SK-N-SH (cell line): Measurements from ENCODE around the gene SCARB2. TPM values are rescaled to one million over a fixed set of nuclear protein-coding genes. Genes with fewer than 3 reads are reported as not detected.

Experiments
- CTCF ChIA-PET: fragments of 300-600, 350-600 bp; formaldehyde crosslinking; extraction: SDS; loops from one replicate; lab custom pipeline; 2021; lab: Yijun Ruan, JAX
- POLR2A ChIA-PET: fragments of 350-600 bp; sonication (Branson Sonifier 250); formaldehyde crosslinking; extraction: SDS; loops from one replicate; lab custom pipeline; 2020; ENCODE audit warnings: antibody characterized with exemption, inconsistent platforms; lab: Yijun Ruan, JAX
- DNase-seq: peaks from one replicate; pipeline ENCODE4 v3.0.0; 2012
- H2AFZ ChIP-seq: fragments of 200-600 bp; sonication (generic); 2 replicates; pipeline ENCODE4 v1.8.1; 2016; ENCODE audit warnings: antibody characterized with exemption, mild to moderate bottlenecking, low read depth
- H3F3A ChIP-seq: fragments of 200-600 bp; sonication (generic); replicated peaks from 2 replicates; pipeline ENCODE3; 2016; ENCODE audit warnings: antibody characterized with exemption, mild to moderate bottlenecking; ENCODE audit not compliant: insufficient read depth
- H3K27ac ChIP-seq, 2 experiments: fragments of 200-500 bp in 1 of 2; fragments of 200-600 bp in 1 of 2; sonication (Bioruptor generic) in 1 of 2; sonication (generic), shearing (Covaris generic) in 1 of 2; 2 replicates each; pipeline versions ENCODE4 v1.5.1 to v1.6.1; 2014 to 2016; ENCODE audit warnings: low read depth in 2 of 2, inconsistent platforms in 1 of 2, low read length in 1 of 2, mild to moderate bottlenecking in 1 of 2, mixed read lengths in 1 of 2
- H3K27me3 ChIP-seq: fragments of 200-600 bp; sonication (generic), shearing (Covaris generic); 2 replicates; pipeline ENCODE4 v1.6.1; 2016; ENCODE audit warnings: mixed run types; ENCODE audit not compliant: insufficient read depth
- H3K36me3 ChIP-seq, 2 experiments: fragments of 200-500 bp in 1 of 2; fragments of 200-600 bp in 1 of 2; sonication (Bioruptor generic) in 1 of 2; sonication (generic) in 1 of 2; replicated peaks in 1 of 2; 2 replicates each; pipeline versions ENCODE3 to v1.5.1; 2014 to 2016; ENCODE audit warnings: low read length in 1 of 2, mild to moderate bottlenecking in 1 of 2; ENCODE audit not compliant: insufficient read depth in 2 of 2, control insufficient read depth in 1 of 2
- H3K4me1 ChIP-seq, 2 experiments: fragments of 200-500 bp in 1 of 2; fragments of 200-600 bp in 1 of 2; sonication (Bioruptor generic) in 1 of 2; sonication (generic), shearing (Covaris generic) in 1 of 2; 2 replicates each; pipeline versions ENCODE4 v1.5.1 to v1.6.1; 2014 to 2016; ENCODE audit warnings: low read depth in 1 of 2, low read length in 1 of 2, mixed run types in 1 of 2; ENCODE audit not compliant: insufficient read depth in 2 of 2, control insufficient read depth in 1 of 2
- H3K4me2 ChIP-seq: fragments of 200-600 bp; sonication (generic), shearing (Covaris generic); 2 replicates; pipeline ENCODE4 v1.6.1; 2017; ENCODE audit warnings: mixed run types
- H3K4me3 ChIP-seq, 2 experiments: fragments of 200-500 bp in 1 of 2; fragments of 200-600 bp in 1 of 2; sonication (Bioruptor generic) in 1 of 2; sonication (generic), shearing (Covaris generic) in 1 of 2; 2 replicates each; pipeline versions ENCODE4 v1.5.1 to v1.8.1; 2014 to 2016; ENCODE audit warnings: low read depth in 2 of 2, inconsistent platforms in 1 of 2, low read length in 1 of 2, mild to moderate bottlenecking in 1 of 2, mixed read lengths in 1 of 2, moderate library complexity in 1 of 2
- H3K79me2 ChIP-seq: fragments of 200-600 bp; sonication (generic); 2 replicates; pipeline ENCODE4 v1.8.1; 2017; ENCODE audit warnings: mild to moderate bottlenecking; ENCODE audit not compliant: insufficient read depth
- H3K9ac ChIP-seq: fragments of 200-600 bp; sonication (generic); 2 replicates; pipeline ENCODE4 v1.6.1; 2017; ENCODE audit warnings: mixed run types
- H3K9me2 ChIP-seq: fragments of 200-600 bp; sonication (generic); 2 replicates; pipeline ENCODE4 v1.6.1; 2017; ENCODE audit warnings: mixed run types
- H3K9me3 ChIP-seq: fragments of 200-600 bp; sonication (generic); 2 replicates; pipeline ENCODE4 v1.6.1; 2017; ENCODE audit warnings: mixed run types, mild to moderate bottlenecking, moderate library complexity
- H4K20me1 ChIP-seq: fragments of 200-600 bp; sonication (generic); 2 replicates; pipeline ENCODE4 v1.6.1; 2017; ENCODE audit warnings: mild to moderate bottlenecking, mixed run types; ENCODE audit not compliant: insufficient read depth
- CHD2 ChIP-seq: fragments of 150-350 bp; IDR thresholded peaks from 2 replicates; pipeline ENCODE4 v1.6.1; 2018; ENCODE audit warnings: low read length; ENCODE audit not compliant: partially characterized antibody
- EP300 ChIP-seq, 2 experiments: IDR thresholded peaks; 2 replicates each; pipeline versions ENCODE4 v1.4.0 to v1.6.1; 2012; ENCODE audit warnings: borderline replicate concordance in 1 of 2, low read depth in 1 of 2, low read length in 1 of 2
- EZH2phosphoT487 ChIP-seq: fragments of 200-600 bp; sonication (generic); IDR thresholded peaks from 2 replicates; pipeline ENCODE4 v1.6.1; 2017; ENCODE audit warnings: low read depth, mixed run types, mild to moderate bottlenecking, antibody characterized with exemption, moderate library complexity, borderline replicate concordance
- FOSL2 ChIP-seq: IDR thresholded peaks from 2 replicates; pipeline ENCODE4 v1.4.0; 2012; ENCODE audit warnings: low read depth, mild to moderate bottlenecking, moderate library complexity, borderline replicate concordance
- FOXJ3 ChIP-seq: sonication (generic); formaldehyde crosslinking; IDR thresholded peaks from 2 replicates; pipeline ENCODE4 v1.5.1; 2020; ENCODE audit warnings: mild to moderate bottlenecking, missing genetic modification reagents
- FOXM1 ChIP-seq: IDR thresholded peaks from 2 replicates; pipeline ENCODE4 v1.4.0; 2012; ENCODE audit warnings: low read depth, mild to moderate bottlenecking
- GATA2 ChIP-seq: sonication (generic); formaldehyde crosslinking; IDR thresholded peaks from 2 replicates; pipeline ENCODE4 v1.5.0; 2020; ENCODE audit warnings: mild to moderate bottlenecking, missing genetic modification reagents
- JUND ChIP-seq: IDR thresholded peaks from 2 replicates; pipeline ENCODE4 v1.4.0; 2012
- MEF2A ChIP-seq: IDR thresholded peaks from 2 replicates; pipeline ENCODE4 v1.4.0; 2012; ENCODE audit warnings: low read depth, borderline replicate concordance
- MXI1 ChIP-seq: IDR thresholded peaks from 2 replicates; pipeline ENCODE4 v1.6.1; 2012; ENCODE audit warnings: mild to moderate bottlenecking, low read depth, low read length, improper control_type of control experiment
- NFIC ChIP-seq: IDR thresholded peaks from 2 replicates; pipeline ENCODE4 v1.4.0; 2012; ENCODE audit warnings: borderline replicate concordance
- NRF1 ChIP-seq: IDR thresholded peaks from 2 replicates; pipeline ENCODE4 v1.6.1; 2012; ENCODE audit warnings: low read depth, mild to moderate bottlenecking, low read length
- PBX3 ChIP-seq: IDR thresholded peaks from 2 replicates; pipeline ENCODE4; 2012
- RAD21 ChIP-seq: IDR thresholded peaks from 2 replicates; pipeline ENCODE4 v1.6.1; 2012; ENCODE audit warnings: mild to moderate bottlenecking, low read length
- RCOR1 ChIP-seq: fragments of 150-350 bp; IDR thresholded peaks from 2 replicates; pipeline ENCODE4 v1.6.1; 2017; ENCODE audit warnings: antibody characterized with exemption, low read length
- RFX5 ChIP-seq: IDR thresholded peaks from 2 replicates; pipeline ENCODE4 v1.6.1; 2012; ENCODE audit warnings: mild to moderate bottlenecking, improper control_type of control experiment, low read length
- RXRA ChIP-seq: IDR thresholded peaks from 2 replicates; pipeline ENCODE4 v1.4.0; 2012; ENCODE audit warnings: low read depth, mild to moderate bottlenecking, borderline replicate concordance
- SMC3 ChIP-seq: IDR thresholded peaks from 2 replicates; pipeline ENCODE4 v1.6.1; 2012; ENCODE audit warnings: low read depth, low read length, improper control_type of control experiment
- TAF1 ChIP-seq: IDR thresholded peaks from 2 replicates; pipeline ENCODE4 v1.6.1; 2012; ENCODE audit warnings: low read depth, mild to moderate bottlenecking, low read length, moderate library complexity, borderline replicate concordance
- TEAD4 ChIP-seq: IDR thresholded peaks from 2 replicates; pipeline ENCODE4 v1.4.0; 2012; ENCODE audit warnings: mild to moderate bottlenecking, borderline replicate concordance; ENCODE audit not compliant: insufficient read depth
- USF2 ChIP-seq: fragments of 150-350 bp; IDR thresholded peaks from 2 replicates; pipeline ENCODE4 v1.6.1; 2017; ENCODE audit warnings: antibody characterized with exemption, low read length, low read depth, borderline replicate concordance
- YY1 ChIP-seq: IDR thresholded peaks from 2 replicates; pipeline ENCODE4 v1.4.0; 2012; ENCODE audit warnings: low read depth, mild to moderate bottlenecking
- WGBS: methylation state at CpG from one replicate; pipeline ENCODE4 v1.1.6; 2017; ENCODE audit warnings: low lambda C conversion rate; 5-methylcytosine and 5-hydroxymethylcytosine counted together
- polyA plus RNA-seq, 3 experiments: library from polyadenylated mRNA; depleted of rRNA; stranded (reverse); fragments of >200 nt; gene quantifications; 2 replicates each; pipeline ENCODE4 v1.2.3, GENCODE V29; 2012
- TF ChIP-seq, protein P1 (sequence below): IDR thresholded peaks from 2 replicates; pipeline ENCODE4 v1.4.0; 2012; ENCODE audit warnings: low read depth
- TF ChIP-seq, protein P2 (sequence below): IDR thresholded peaks from 2 replicates; pipeline ENCODE4 v1.4.0; 2012; ENCODE audit warnings: low read depth, borderline replicate concordance

The SCARB2 gene
- polyA plus RNA-seq, 1 of the 3 experiments (the other 2 are of a cell fraction), result 82.6 TPM

DNA sequence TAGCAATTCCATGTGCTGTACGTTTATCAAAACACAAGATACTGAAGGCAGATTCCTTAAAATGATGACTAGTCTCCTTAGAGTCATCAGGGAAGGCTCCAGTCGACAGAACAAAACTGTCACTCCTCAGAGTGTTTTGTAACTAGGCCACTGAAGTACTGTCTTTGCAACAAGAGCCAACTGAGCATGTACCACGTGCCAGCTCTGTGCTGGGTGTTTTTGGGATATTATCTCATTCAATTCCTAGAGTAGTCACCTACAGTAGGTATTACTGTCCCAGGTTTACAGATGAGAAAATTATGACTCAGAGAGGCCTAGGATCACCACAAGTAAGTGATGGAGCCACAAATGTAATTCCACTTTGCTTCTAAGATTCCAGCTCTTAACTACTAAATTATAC lies 47.1 kb downstream of the SCARB2 start:
- no peaks in the 10 kb centered on the region for H3K79me2 ChIP-seq
- CTCF ChIA-PET, result interaction anchor here (1.1 to 1.3 kb wide), 2 partner anchors 13 to 171 kb away, joined by 4 to 5 read pairs; no protein-coding TSS in a partner anchor
- H3K4me1 ChIP-seq, result no peaks in the 10 kb centered on the region
- POLR2A ChIA-PET, result no interaction called here
- H3K36me3 ChIP-seq, result peaks cover 80% of the 10 kb centered on the region in 2 experiments
- no peak overlapping the region for H3K9ac ChIP-seq
- DNase-seq, result no peak
- 94% methylated on average over 3 of the region's 3 CpGs for WGBS
- no peak overlapping the region for H3K4me3 ChIP-seq
- H2AFZ ChIP-seq, result no peak overlapping the region
- no peaks in the 10 kb centered on the region for H3K9me2 ChIP-seq
- no peaks in the 10 kb centered on the region for H3F3A ChIP-seq
- no peaks in the 10 kb centered on the region for H4K20me1 ChIP-seq
- H3K27ac ChIP-seq, result no peak overlapping the region
- H3K4me2 ChIP-seq, result no peak overlapping the region
- H3K9me3 ChIP-seq, result no peaks in the 10 kb centered on the region
- TF ChIP-seq TAF1 (no peak), RXRA (no peak), FOXJ3 (CRISPR knock-in tag) (no peak), YY1 (no peak), PBX3 (no peak), NRF1 (no peak), MXI1 (no peak), EZH2phosphoT487 (no peak), MEF2A (no peak), NFIC (no peak), USF2 (no peak), TEAD4 (no peak), JUND (no peak), RCOR1 (no peak), FOSL2 (no peak), RAD21 (no peak)
- no peaks in the 10 kb centered on the region for H3K27me3 ChIP-seq

GRCh38 chr4:76160355-76160754 lies 53.3 kb downstream of the SCARB2 start:
- no peak for TF ChIP-seq FOXM1
- no peak for TF ChIP-seq CHD2
- no peak for TF ChIP-seq RFX5
- TF ChIP-seq SMC3, result no peak
- no peak for TF ChIP-seq PBX3
- no peak for TF ChIP-seq EP300 (IDR thresholded peaks at IDR 0.05; ENCODE audit: borderline replicate concordance in 1 of 2, low read depth in 1 of 2, low read length in 1 of 2)
- no peak for TF ChIP-seq RXRA
- no peak for TF ChIP-seq GATA2 (CRISPR knock-in tag)
- TF ChIP-seq, protein P1, sequence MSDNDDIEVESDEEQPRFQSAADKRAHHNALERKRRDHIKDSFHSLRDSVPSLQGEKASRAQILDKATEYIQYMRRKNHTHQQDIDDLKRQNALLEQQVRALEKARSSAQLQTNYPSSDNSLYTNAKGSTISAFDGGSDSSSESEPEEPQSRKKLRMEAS, result no peak
- TF ChIP-seq, protein P2, sequence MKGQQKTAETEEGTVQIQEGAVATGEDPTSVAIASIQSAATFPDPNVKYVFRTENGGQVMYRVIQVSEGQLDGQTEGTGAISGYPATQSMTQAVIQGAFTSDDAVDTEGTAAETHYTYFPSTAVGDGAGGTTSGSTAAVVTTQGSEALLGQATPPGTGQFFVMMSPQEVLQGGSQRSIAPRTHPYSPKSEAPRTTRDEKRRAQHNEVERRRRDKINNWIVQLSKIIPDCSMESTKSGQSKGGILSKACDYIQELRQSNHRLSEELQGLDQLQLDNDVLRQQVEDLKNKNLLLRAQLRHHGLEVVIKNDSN, result no peak
- no peak for TF ChIP-seq TEAD4
- TF ChIP-seq FOSL2, result no peak
- H3K79me2 ChIP-seq, result no peaks in the 10 kb centered on the region
- no peaks in the 10 kb centered on the region for H3K27me3 ChIP-seq
- H3K27ac ChIP-seq, result no peak overlapping the region
- H3K9ac ChIP-seq, result no peak overlapping the region
- no peaks in the 10 kb centered on the region for H4K20me1 ChIP-seq
- no peak overlapping the region for H3K4me3 ChIP-seq
- H3K9me3 ChIP-seq, result no peaks in the 10 kb centered on the region
- H3K9me2 ChIP-seq, result no peaks in the 10 kb centered on the region
- no peak overlapping the region for H2AFZ ChIP-seq
- WGBS, result 88% methylated on average over 2 of the region's 2 CpGs
- CTCF ChIA-PET, result interaction anchor here (1.8 kb wide), 1 partner anchor 19 kb away, joined by 7 read pairs; no protein-coding TSS in a partner anchor
- H3K4me1 ChIP-seq, result no peaks in the 10 kb centered on the region
- no peaks in the 10 kb centered on the region for H3F3A ChIP-seq
- no peak overlapping the region for H3K4me2 ChIP-seq
- H3K36me3 ChIP-seq, result peaks cover 54 to 56% of the 10 kb centered on the region in 2 experiments
- DNase-seq, result no peak
- POLR2A ChIA-PET, result no interaction called here
